Psoas muscle (tissue), 8 donors: Measurements from ENCODE around the gene DUSP19. TPM values are rescaled to one million over a fixed set of nuclear protein-coding genes. Genes with fewer than 3 reads are reported as not detected.

Experiments used
- ATAC-seq, 4 donors: fragments of 200-7000 bp; cut with Tn5 transposase; one replicate each; pipeline ENCODE4 v1.9.1; 2020; ENCODE audit warnings: moderate library complexity in 3 of 4, mild to moderate bottlenecking in 2 of 4
- DNase-seq, 2 donors: peaks; one replicate each; pipeline ENCODE4 v3.0.0-alpha.2; 2020
- H3K27ac ChIP-seq: fragments of 200-600 bp; one replicate; pipeline ENCODE4 v1.8.0; 2022
- H3K27me3 ChIP-seq, 3 donors: fragments of 200-600 bp in 1 of 3; one replicate each; pipeline versions ENCODE4 v1.6.1 to v1.8.0; 2013 to 2022; ENCODE audit warnings: low read length in 2 of 3, mild to moderate bottlenecking in 2 of 3, moderate library complexity in 1 of 3; ENCODE audit not compliant: insufficient read depth in 3 of 3
- H3K36me3 ChIP-seq, 2 donors: fragments of 200-600 bp in 1 of 2; one replicate each; pipeline versions ENCODE4 v1.6.1 to v1.8.0; 2013 to 2022; ENCODE audit warnings: low read depth in 1 of 2, mild to moderate bottlenecking in 1 of 2, moderate library complexity in 1 of 2; ENCODE audit not compliant: insufficient read depth in 1 of 2
- H3K4me1 ChIP-seq: fragments of 200-600 bp; one replicate; pipeline ENCODE4 v1.8.0; 2022
- H3K4me3 ChIP-seq: fragments of 200-600 bp; one replicate; pipeline ENCODE4 v1.8.0; 2022; ENCODE audit warnings: mild to moderate bottlenecking
- H3K9me3 ChIP-seq: fragments of 200-600 bp; one replicate; pipeline ENCODE4 v1.8.0; 2022
- WGBS, 3 donors: extraction: QIAGEN DNeasy Blood & Tissue Kit; methylation state at CpG; one replicate each; pipeline versions ENCODE4 v1.1.6 to v1.1.7; 2013; 5-methylcytosine and 5-hydroxymethylcytosine counted together
- intact Hi-C, 2 donors: fragments of 100-400 bp; cut with DNase I; formaldehyde crosslinking; loops; one replicate each; pipeline versions ENCODE4 v1.11.0 to v1.14.2; 2022
- polyA plus RNA-seq, 3 donors: library from polyadenylated mRNA; stranded (reverse); fragments of 200-250 nt; gene quantifications; one replicate each; pipeline ENCODE4 v1.2.3, GENCODE V29; 2013
- total RNA-seq, 4 donors: library from RNA; stranded (reverse); fragmentation: NEBNext Ultra II Directional in 2 of 4; extraction: Animal tissue kit (Norgen Biotek cat#: 25700) in 2 of 4; gene quantifications; one replicate each; pipeline versions ENCODE4 v1.2.1 to v1.2.4, GENCODE V29; 2021 to 2023
- TF ChIP-seq, protein P1 (sequence below): fragments of 200-600 bp; IDR thresholded peaks from one replicate; pipeline ENCODE4 v1.8.0; 2022; ENCODE audit warnings: antibody characterized with exemption
- donor health status: healthy with polysubstance abuse.
- donor health status: DM: no; HTN: no; CAD: no; lungs with moderate emphysema.
- donor health status: Bipolar disorder and iron deficiency.
- donor health status: healthy.
- donor health status: DM: yes; HTN: yes; CAD: no.
- donor health status: DM: no; HTN: no; CAD: no.
- donor health status: DM: no; HTN: no; CAD: no.
- donor health status: DM: yes; HTN: yes; CAD: no.

DUSP19 gene
- total and polyA plus RNA-seq, 7 donors, result 0.65 to 3.9 (median 2.2) TPM

DNA sequence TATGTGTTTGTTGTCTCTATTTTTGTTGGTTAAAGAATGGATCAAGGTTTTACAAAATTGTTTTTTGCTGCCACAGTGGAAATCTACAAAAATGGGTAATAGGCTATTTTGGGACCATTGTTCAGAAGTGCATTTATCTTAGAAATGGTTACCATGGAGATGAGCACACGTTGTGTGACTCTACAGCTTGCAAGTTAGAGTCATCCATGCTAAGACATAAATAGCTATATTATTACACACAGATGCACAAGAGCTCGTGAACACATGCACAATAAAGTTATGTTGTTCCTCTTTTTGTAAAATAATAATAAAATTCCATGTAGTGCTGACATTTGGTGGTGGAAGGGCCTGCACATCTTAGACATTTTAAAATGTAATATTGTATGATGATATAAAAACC, 15.5 kb upstream of the DUSP19 start:
- no peaks in the 10 kb centered on the region for H3K4me1 ChIP-seq
- intact Hi-C loops, result no loop called here
- H3K27ac ChIP-seq, result no peak overlapping the region
- ATAC-seq (no peak), DNase-seq (no peak)
- WGBS, 3 donors, result 22 to 26% (median 25%) methylated on average over 2 of the region's 2 CpGs
- no peaks in the 10 kb centered on the region for H3K36me3 ChIP-seq
- TF ChIP-seq, protein P1, sequence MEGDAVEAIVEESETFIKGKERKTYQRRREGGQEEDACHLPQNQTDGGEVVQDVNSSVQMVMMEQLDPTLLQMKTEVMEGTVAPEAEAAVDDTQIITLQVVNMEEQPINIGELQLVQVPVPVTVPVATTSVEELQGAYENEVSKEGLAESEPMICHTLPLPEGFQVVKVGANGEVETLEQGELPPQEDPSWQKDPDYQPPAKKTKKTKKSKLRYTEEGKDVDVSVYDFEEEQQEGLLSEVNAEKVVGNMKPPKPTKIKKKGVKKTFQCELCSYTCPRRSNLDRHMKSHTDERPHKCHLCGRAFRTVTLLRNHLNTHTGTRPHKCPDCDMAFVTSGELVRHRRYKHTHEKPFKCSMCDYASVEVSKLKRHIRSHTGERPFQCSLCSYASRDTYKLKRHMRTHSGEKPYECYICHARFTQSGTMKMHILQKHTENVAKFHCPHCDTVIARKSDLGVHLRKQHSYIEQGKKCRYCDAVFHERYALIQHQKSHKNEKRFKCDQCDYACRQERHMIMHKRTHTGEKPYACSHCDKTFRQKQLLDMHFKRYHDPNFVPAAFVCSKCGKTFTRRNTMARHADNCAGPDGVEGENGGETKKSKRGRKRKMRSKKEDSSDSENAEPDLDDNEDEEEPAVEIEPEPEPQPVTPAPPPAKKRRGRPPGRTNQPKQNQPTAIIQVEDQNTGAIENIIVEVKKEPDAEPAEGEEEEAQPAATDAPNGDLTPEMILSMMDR, result no peak
- H3K4me3 ChIP-seq, result no peak overlapping the region
- H3K27me3 ChIP-seq, result peaks cover 0 to 4% (median 0%) of the 10 kb centered on the region in 3 donors
- no peaks in the 10 kb centered on the region for H3K9me3 ChIP-seq

DNA sequence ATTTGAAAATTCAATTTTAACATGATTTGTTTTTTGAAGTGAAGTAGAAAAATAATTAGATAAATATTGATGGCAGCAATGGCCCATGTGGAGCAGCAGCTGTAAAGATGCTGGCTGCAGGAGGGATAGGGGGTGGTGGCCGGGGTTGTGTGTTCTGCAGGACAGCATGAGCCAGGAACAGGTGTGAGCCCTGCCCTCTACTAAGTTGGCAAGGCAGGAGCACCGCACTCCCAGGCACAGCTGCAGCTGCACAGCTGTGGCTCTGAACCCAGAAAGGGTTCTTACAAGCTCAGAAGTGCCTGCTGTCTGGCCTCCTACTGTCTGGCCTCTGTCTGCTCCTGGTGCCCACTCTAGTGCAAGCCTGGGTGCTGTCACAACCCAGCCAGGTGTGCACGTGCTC, 10.0 kb upstream of the DUSP19 start:
- TF ChIP-seq, protein P1, result no peak
- Histone ChIP-seq H3K4me1 (no peaks in the 10 kb centered on the region), H3K27me3 (peaks cover 0 to 4% (median 0%) of the 10 kb centered on the region in 3 donors), H3K27ac (no peak overlapping the region), H3K9me3 (no peaks in the 10 kb centered on the region), H3K4me3 (no peak overlapping the region), H3K36me3 (no peaks in the 10 kb centered on the region)
- intact Hi-C loops, result no loop called here
- no peak for DNase-seq
- ATAC-seq, result no peak
- 34 to 45% (median 43%) methylated on average over 3 of the region's 3 CpGs for WGBS, 3 donors

DNA sequence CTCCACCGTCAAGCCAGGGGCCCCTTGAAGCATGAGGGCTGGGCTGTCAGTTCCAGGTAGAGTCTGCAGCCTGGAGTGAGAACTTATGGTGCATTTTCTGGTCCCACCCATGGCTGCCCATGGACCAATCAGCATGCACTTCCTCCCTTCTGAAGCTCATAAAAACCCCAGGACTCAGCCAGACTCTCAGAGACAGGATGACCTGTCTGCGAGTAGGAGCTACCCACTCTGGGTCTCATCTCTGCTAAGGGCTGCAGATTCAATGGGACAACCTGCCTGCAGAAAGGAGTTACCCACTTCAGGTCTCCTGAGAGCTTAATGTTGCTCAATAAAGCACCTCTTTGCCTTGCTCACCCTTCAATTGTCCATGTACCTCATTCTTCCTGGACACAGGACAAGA, 9.4 kb upstream of the DUSP19 start:
- H3K4me1 ChIP-seq, result no peaks in the 10 kb centered on the region
- H3K9me3 ChIP-seq, result no peaks in the 10 kb centered on the region
- ATAC-seq (no peak), DNase-seq (no peak)
- no peak overlapping the region for H3K4me3 ChIP-seq
- WGBS, 3 donors, result 90 to 92% (median 90%) methylated on average over 2 of the region's 2 CpGs
- H3K27me3 ChIP-seq, result peaks cover 0 to 4% (median 0%) of the 10 kb centered on the region in 3 donors
- intact Hi-C loops, result no loop called here
- TF ChIP-seq, protein P1, result no peak
- no peak overlapping the region for H3K27ac ChIP-seq
- no peaks in the 10 kb centered on the region for H3K36me3 ChIP-seq

DNA sequence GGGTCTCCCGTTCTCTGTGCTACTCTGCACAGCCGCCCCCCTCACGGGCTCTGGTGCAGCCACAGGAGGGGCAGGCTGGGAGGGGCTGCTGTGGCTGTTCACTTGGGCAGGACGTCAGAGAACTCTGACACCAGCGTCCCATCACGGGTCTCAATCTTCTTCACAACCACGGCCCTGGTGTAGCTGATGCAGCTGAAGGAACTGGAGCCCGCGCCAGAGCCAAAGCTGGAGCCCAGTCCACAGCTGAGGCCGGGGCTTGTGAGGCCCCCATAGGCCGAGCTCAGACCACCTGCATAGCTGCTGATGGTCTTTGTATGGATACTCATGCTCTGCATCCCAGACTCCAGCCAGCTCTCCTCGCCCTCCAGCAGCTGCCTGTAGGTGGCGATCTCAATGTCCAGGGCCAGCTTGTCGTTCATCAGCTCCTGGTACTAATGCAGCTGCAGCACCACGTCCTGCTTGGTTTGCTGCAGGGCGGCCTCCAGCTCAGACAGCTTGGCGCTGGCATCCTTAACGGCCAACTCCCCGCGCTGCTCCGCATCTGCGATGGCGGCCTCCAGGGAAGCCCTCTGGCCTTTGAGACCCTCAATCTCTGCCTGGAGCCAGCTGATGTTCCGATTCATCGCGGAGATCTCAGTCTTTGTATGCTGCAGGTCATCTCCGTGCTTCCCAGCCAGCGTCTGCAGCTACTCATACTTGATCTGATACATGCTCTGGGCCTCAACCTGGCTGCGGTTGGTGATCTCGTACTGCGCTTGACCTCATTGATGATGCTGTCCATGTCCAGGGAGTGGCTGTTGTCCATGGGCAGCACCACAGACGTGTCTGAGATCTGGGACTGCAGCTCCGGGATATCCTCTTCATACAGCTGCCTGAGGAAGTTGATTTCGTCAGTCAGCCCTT, 7.4 kb upstream of the DUSP19 start:
- H3K4me3 ChIP-seq, result no peak overlapping the region
- ATAC-seq (no peak), DNase-seq (peak; percentile 31 to 57)
- no peaks in the 10 kb centered on the region for H3K36me3 ChIP-seq
- intact Hi-C loops, result no loop called here
- WGBS, 3 donors, result 56 to 58% (median 57%) methylated on average over 34 of the region's 34 CpGs
- H3K4me1 ChIP-seq, result no peaks in the 10 kb centered on the region
- H3K9me3 ChIP-seq, result no peaks in the 10 kb centered on the region
- H3K27ac ChIP-seq, result no peak overlapping the region
- TF ChIP-seq, protein P1, result peak; percentile 35
- H3K27me3 ChIP-seq, result peaks cover 0 to 4% (median 0%) of the 10 kb centered on the region in 3 donors
